ENCODE measurements around the gene SUGP1. TPM values are rescaled to one million over a fixed set of nuclear protein-coding genes. Genes with fewer than 3 reads are reported as not detected.

The SUGP1 gene
- total and polyA plus RNA-seq, 10 donors: 29.3 to 63.1 (median 52.5) TPM

DNA sequence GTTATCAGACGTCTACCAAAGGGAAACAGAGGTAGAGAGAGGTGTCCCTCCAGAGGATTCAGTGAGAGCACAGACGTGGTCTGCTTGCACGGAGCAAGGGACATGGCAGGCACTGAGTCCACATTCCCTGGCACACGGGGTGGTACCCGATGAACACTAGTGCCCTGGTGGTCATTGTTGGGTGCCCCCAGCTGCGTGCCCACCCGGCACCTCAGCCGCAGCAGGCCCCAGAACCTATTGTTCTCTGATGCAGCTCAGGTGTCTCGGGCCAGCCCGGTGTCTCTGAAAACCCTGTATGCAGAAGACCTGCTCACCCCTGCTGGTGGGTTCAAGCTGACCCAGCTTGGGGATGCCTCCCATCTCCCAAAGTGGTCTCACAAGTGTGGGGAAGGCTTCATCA lies 11.9 kb downstream of the SUGP1 start:
- H3K4me1 ChIP-seq: peaks cover 0 to 5% (median 0%) of the 10 kb centered on the region in 6 donors
- no peaks in the 10 kb centered on the region for H3K9me3 ChIP-seq
- no peaks in the 10 kb centered on the region for H3K27me3 ChIP-seq (replicated peaks in 1 of 7)
- peaks cover 5 to 100% (median 86%) of the 10 kb centered on the region in 6 donors for H3K36me3 ChIP-seq
- no peak for DNase-seq
- TF ChIP-seq POLR2A (IDR thresholded peaks at IDR 0.05) (no peak), POLR2AphosphoS5 (IDR thresholded peaks at IDR 0.05) (no peak)
- TF ChIP-seq, protein P1, sequence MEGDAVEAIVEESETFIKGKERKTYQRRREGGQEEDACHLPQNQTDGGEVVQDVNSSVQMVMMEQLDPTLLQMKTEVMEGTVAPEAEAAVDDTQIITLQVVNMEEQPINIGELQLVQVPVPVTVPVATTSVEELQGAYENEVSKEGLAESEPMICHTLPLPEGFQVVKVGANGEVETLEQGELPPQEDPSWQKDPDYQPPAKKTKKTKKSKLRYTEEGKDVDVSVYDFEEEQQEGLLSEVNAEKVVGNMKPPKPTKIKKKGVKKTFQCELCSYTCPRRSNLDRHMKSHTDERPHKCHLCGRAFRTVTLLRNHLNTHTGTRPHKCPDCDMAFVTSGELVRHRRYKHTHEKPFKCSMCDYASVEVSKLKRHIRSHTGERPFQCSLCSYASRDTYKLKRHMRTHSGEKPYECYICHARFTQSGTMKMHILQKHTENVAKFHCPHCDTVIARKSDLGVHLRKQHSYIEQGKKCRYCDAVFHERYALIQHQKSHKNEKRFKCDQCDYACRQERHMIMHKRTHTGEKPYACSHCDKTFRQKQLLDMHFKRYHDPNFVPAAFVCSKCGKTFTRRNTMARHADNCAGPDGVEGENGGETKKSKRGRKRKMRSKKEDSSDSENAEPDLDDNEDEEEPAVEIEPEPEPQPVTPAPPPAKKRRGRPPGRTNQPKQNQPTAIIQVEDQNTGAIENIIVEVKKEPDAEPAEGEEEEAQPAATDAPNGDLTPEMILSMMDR (IDR thresholded peaks at IDR 0.05 in 8 of 11, conservative IDR thresholded peaks at IDR 0.05 in 3 of 11): no peak
- no peak overlapping the region for H3K4me3 ChIP-seq
- no peak overlapping the region for H3K27ac ChIP-seq
- intact Hi-C loops (cut with DNase I; ENCODE audit: low total_unique reads): no loop called here
- WGBS, 5 donors: 92 to 98% (median 95%) methylated on average over 6 to 10 of the region's 10 CpGs

DNA sequence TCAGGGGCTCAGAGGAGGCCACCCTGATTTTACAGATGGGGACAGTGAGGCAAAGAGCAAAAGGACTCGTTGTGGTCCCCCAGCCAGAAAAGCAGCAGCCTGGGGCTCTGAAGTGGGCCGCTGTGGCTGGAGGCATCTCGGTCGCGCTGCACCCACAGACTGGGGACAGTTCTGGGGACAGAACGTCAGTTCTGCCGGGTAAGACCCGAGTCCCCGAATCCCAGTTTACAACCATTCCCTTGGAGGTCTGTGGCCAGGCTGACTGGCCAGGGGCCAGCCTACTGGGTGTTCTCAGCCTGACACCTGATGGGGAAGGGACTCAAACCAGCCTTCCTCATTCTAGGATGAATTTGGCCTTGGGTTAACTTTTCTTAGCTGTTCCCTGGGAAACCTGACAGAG lies 14.1 kb downstream of the SUGP1 start:
- H3K27me3 ChIP-seq (replicated peaks in 1 of 7): no peaks in the 10 kb centered on the region
- peaks cover 5 to 100% (median 94%) of the 10 kb centered on the region in 6 donors for H3K36me3 ChIP-seq
- intact Hi-C loops (cut with DNase I; ENCODE audit: low total_unique reads): no loop called here
- DNase-seq: no peak
- no peaks in the 10 kb centered on the region for H3K9me3 ChIP-seq
- H3K4me3 ChIP-seq: no peak overlapping the region
- H3K4me1 ChIP-seq: no peaks in the 10 kb centered on the region
- no peak overlapping the region for H3K27ac ChIP-seq
- WGBS, 5 donors: 89 to 99% (median 94%) methylated on average over 9 of the region's 9 CpGs
- no peak for TF ChIP-seq POLR2AphosphoS5 (IDR thresholded peaks at IDR 0.05)
- TF ChIP-seq POLR2A (IDR thresholded peaks at IDR 0.05): no peak
- TF ChIP-seq, protein P1 (IDR thresholded peaks at IDR 0.05 in 8 of 11, conservative IDR thresholded peaks at IDR 0.05 in 3 of 11): no peak

DNA sequence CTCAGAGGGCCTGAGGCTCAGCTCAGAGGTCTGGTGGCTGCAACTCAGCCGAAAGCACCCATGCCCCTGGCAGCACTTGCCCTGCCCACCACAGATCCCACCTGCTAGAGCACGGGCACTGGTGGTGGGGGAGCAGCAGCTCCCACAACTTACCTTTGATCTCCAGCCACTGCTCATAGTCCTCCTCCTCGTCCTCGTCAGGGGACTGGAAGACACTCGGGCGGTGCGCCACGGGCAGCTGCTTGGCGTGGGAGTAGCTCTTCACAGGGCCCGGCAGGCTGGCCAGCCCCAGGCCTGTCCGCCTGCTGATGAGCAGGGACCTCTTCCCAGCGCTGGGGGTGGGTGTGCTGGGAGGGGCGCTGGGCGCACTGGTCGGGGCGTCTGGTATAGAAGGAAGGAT lies 14.6 kb downstream of the SUGP1 start:
- no peaks in the 10 kb centered on the region for H3K9me3 ChIP-seq
- H3K27me3 ChIP-seq (replicated peaks in 1 of 7): no peaks in the 10 kb centered on the region
- peaks cover 5 to 100% (median 98%) of the 10 kb centered on the region in 6 donors for H3K36me3 ChIP-seq
- H3K4me1 ChIP-seq: no peaks in the 10 kb centered on the region
- TF ChIP-seq, protein P1 (IDR thresholded peaks at IDR 0.05 in 8 of 11, conservative IDR thresholded peaks at IDR 0.05 in 3 of 11): no peak
- TF ChIP-seq POLR2AphosphoS5 (IDR thresholded peaks at IDR 0.05) (no peak), POLR2A (IDR thresholded peaks at IDR 0.05) (no peak)
- no peak for DNase-seq
- H3K27ac ChIP-seq: no peak overlapping the region
- WGBS, 5 donors: 93 to 97% (median 95%) methylated on average over 6 to 16 of the region's 16 CpGs
- H3K4me3 ChIP-seq: no peak overlapping the region
- intact Hi-C loops (cut with DNase I; ENCODE audit: low total_unique reads): no loop called here

DNA sequence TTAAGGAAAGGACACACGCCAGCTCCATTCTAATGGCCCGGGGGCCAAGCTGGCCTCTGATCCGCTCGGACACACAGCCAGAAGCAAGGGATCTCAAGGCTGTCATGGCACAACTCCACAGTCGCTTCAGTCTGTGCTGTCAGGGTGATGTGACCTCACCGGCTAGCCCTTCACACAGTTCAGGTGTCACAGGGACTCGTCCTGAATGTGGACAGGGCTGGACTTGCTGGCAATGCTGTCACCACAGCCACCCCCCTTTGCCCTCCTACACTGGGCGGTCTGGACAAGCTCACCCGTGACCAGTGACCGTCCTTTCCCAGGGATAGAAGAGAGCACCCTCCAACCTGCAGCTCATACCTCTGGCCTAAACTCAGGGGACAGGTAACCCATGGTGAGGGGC lies 15.2 kb downstream of the SUGP1 start:
- no peak for DNase-seq
- Histone ChIP-seq H3K9me3 (no peaks in the 10 kb centered on the region), H3K27ac (no peak overlapping the region), H3K4me1 (no peaks in the 10 kb centered on the region), H3K27me3 (replicated peaks in 1 of 7) (no peaks in the 10 kb centered on the region), H3K36me3 (peaks cover 5 to 100% (median 98%) of the 10 kb centered on the region in 6 donors), H3K4me3 (no peak overlapping the region)
- TF ChIP-seq, protein P1 (IDR thresholded peaks at IDR 0.05 in 8 of 11, conservative IDR thresholded peaks at IDR 0.05 in 3 of 11): no peak
- no peak for TF ChIP-seq POLR2A (IDR thresholded peaks at IDR 0.05)
- no peak for TF ChIP-seq POLR2AphosphoS5 (IDR thresholded peaks at IDR 0.05)
- intact Hi-C loops (cut with DNase I; ENCODE audit: low total_unique reads): no loop called here
- 91 to 98% (median 97%) methylated on average over 6 to 10 of the region's 10 CpGs for WGBS, 5 donors
